GM23338 (cell line): ENCODE measurements around the gene ESR2. TPM values are rescaled to one million over a fixed set of nuclear protein-coding genes. Genes with fewer than 3 reads are reported as not detected.

ENCODE experiments used
- ATAC-seq: fragments of 200-7000 bp; cut with Tn5 transposase; 3 replicates; pipeline ENCODE4 v1.9.1; 2020
- DNase-seq: peaks from one replicate; pipeline ENCODE4 v3.0.0-alpha.2; 2015; ENCODE audit warnings: low spot score
- H2AFZ ChIP-seq: fragments of 200-600 bp; sonication (generic); 2 replicates; pipeline ENCODE4 v1.8.0; 2016; ENCODE audit warnings: antibody characterized with exemption, mild to moderate bottlenecking, moderate library complexity
- H3F3A ChIP-seq: fragments of 200-600 bp; sonication (generic); replicated peaks from 2 replicates; pipeline ENCODE4 v1.8.0; 2017; ENCODE audit warnings: antibody characterized with exemption, mixed run types, low read depth
- H3K27ac ChIP-seq: fragments of 200-600 bp; sonication (generic); 2 replicates; pipeline ENCODE4 v1.6.1; 2016; ENCODE audit warnings: low read depth
- H3K27me3 ChIP-seq: fragments of 200-600 bp; sonication (generic); 2 replicates; pipeline ENCODE4 v1.8.0; 2016; ENCODE audit warnings: mild to moderate bottlenecking, mixed run types, moderate library complexity; ENCODE audit not compliant: insufficient read depth
- H3K36me3 ChIP-seq: fragments of 200-600 bp; sonication (generic); 2 replicates; pipeline ENCODE4 v1.8.0; 2016; ENCODE audit warnings: mild to moderate bottlenecking; ENCODE audit not compliant: insufficient read depth
- H3K4me1 ChIP-seq: fragments of 200-600 bp; sonication (generic); 2 replicates; pipeline ENCODE4 v1.8.0; 2016; ENCODE audit warnings: mild to moderate bottlenecking, moderate library complexity; ENCODE audit not compliant: insufficient read depth
- H3K4me2 ChIP-seq: fragments of 200-600 bp; sonication (generic); 2 replicates; pipeline ENCODE4 v1.7.1; 2017; ENCODE audit warnings: mixed run types
- H3K4me3 ChIP-seq: fragments of 200-600 bp; sonication (generic); 2 replicates; pipeline ENCODE4 v1.6.1; 2016; ENCODE audit warnings: mixed run types
- H3K79me2 ChIP-seq: fragments of 200-600 bp; sonication (generic); replicated peaks from 2 replicates; pipeline ENCODE4 v1.8.0; 2017; ENCODE audit warnings: mild to moderate bottlenecking; ENCODE audit not compliant: insufficient read depth
- H3K9me2 ChIP-seq: fragments of 200-600 bp; sonication (generic); 2 replicates; pipeline ENCODE4 v1.8.0; 2017; ENCODE audit not compliant: insufficient read depth
- H4K20me1 ChIP-seq: fragments of 200-600 bp; sonication (generic); replicated peaks from 2 replicates; pipeline ENCODE4 v1.8.0; 2017; ENCODE audit warnings: mild to moderate bottlenecking; ENCODE audit not compliant: insufficient read depth
- H3K27ac Mint-ChIP-seq: 2 replicates; pipeline ENCODE4 v1.8.0; 2020; ENCODE audit warnings: inconsistent platforms, mild to moderate bottlenecking, moderate library complexity, mixed read lengths
- H3K27me3 Mint-ChIP-seq: 3 replicates; pipeline ENCODE4 v1.8.0; 2022; ENCODE audit warnings: low read depth, mild to moderate bottlenecking, moderate library complexity, mixed read lengths, inconsistent platforms; ENCODE audit not compliant: insufficient read depth, poor library complexity
- H3K36me3 Mint-ChIP-seq: 3 replicates; pipeline ENCODE4 v1.8.0; 2021; ENCODE audit warnings: low read depth, mild to moderate bottlenecking, inconsistent platforms, moderate library complexity, mixed read lengths
- H3K4me1 Mint-ChIP-seq: 3 replicates; pipeline ENCODE4 v1.8.0; 2020; ENCODE audit warnings: mild to moderate bottlenecking, inconsistent platforms, mixed read lengths
- H3K4me3 Mint-ChIP-seq: 3 replicates; pipeline ENCODE4 v1.8.0; 2021; ENCODE audit warnings: moderate library complexity, mild to moderate bottlenecking, inconsistent platforms, mixed read lengths
- H3K9me3 Mint-ChIP-seq: 3 replicates; pipeline ENCODE4 v1.8.0; 2020; ENCODE audit warnings: moderate library complexity, mild to moderate bottlenecking, inconsistent platforms, mixed read lengths
- CREB1 ChIP-seq: fragments of 250-450 bp; sonication (Bioruptor Pico); IDR thresholded peaks from 2 replicates; pipeline ENCODE4 v1.5.0; 2020; ENCODE audit warnings: low read depth, mild to moderate bottlenecking, moderate library complexity
- EZH2 ChIP-seq: fragments of 200-600 bp; sonication (generic); IDR thresholded peaks from one replicate; pipeline ENCODE4 v1.8.0; 2017; ENCODE audit warnings: antibody characterized with exemption, mild to moderate bottlenecking, low read depth; ENCODE audit not compliant: unreplicated experiment
- EZH2phosphoT487 ChIP-seq: fragments of 200-600 bp; sonication (generic); IDR thresholded peaks from one replicate; pipeline ENCODE4 v1.8.1; 2018; ENCODE audit warnings: antibody characterized with exemption; ENCODE audit not compliant: unreplicated experiment
- JUNB ChIP-seq: IDR thresholded peaks from one replicate; pipeline ENCODE4 v1.6.1; 2016; ENCODE audit warnings: antibody characterized with exemption; ENCODE audit not compliant: unreplicated experiment
- NANOG ChIP-seq: IDR thresholded peaks from 2 replicates; pipeline ENCODE4 v1.6.1; 2016; ENCODE audit warnings: antibody characterized with exemption, borderline replicate concordance
- POLR2AphosphoS5 ChIP-seq: IDR thresholded peaks from 2 replicates; pipeline ENCODE4 v1.6.1; 2016; ENCODE audit warnings: antibody characterized with exemption, low read depth
- STAT1 ChIP-seq: IDR thresholded peaks from one replicate; pipeline ENCODE4 v1.6.1; 2016; ENCODE audit warnings: antibody characterized with exemption; ENCODE audit not compliant: unreplicated experiment
- ZNF114 ChIP-seq: fragments of 250-450 bp; sonication (Bioruptor Pico); IDR thresholded peaks from 2 replicates; pipeline ENCODE4 v1.5.0; 2020; ENCODE audit warnings: mild to moderate bottlenecking, moderate library complexity
- ZNF331 ChIP-seq: fragments of 250-450 bp; sonication (Bioruptor Pico); IDR thresholded peaks from 2 replicates; pipeline ENCODE4 v1.5.0; 2020; ENCODE audit warnings: low read depth, mild to moderate bottlenecking, moderate library complexity
- polyA plus RNA-seq: library from polyadenylated mRNA; unstranded; fragments of >200 nt; fragmentation: Nextera tagmentation; extraction: Ambion mirVana; gene quantifications from 2 replicates; pipeline ENCODE4 v1.2.1, GENCODE V29; 2016
- total RNA-seq: library from RNA; depleted of rRNA; stranded (reverse); fragments of >200 nt; shearing (Covaris generic); gene quantifications from 2 replicates; pipeline ENCODE4 v1.2.3, GENCODE V29; 2014
- TF ChIP-seq, protein P1 (sequence below), 2 experiments: fragments of 200-600 bp in 1 of 2; sonication (generic) in 1 of 2; conservative IDR thresholded peaks; 2 replicates each; pipeline versions ENCODE4 v1.5.1 to v1.6.1; 2016 to 2017; ENCODE audit warnings: antibody characterized with exemption in 2 of 2, low read depth in 2 of 2, mild to moderate bottlenecking in 2 of 2, moderate library complexity in 1 of 2
- TF ChIP-seq, protein P2 (sequence below): IDR thresholded peaks from 2 replicates; pipeline ENCODE4 v1.6.1; 2016; ENCODE audit warnings: antibody characterized with exemption
- TF ChIP-seq, protein P3 (sequence below): fragments of 250-450 bp; sonication (Bioruptor Pico); IDR thresholded peaks from 2 replicates; pipeline ENCODE4 v1.5.0; 2020; ENCODE audit warnings: mild to moderate bottlenecking, moderate library complexity
- TF ChIP-seq, protein P4 (sequence below): IDR thresholded peaks from one replicate; pipeline ENCODE4 v1.6.1; 2018; ENCODE audit warnings: antibody characterized with exemption; ENCODE audit not compliant: unreplicated experiment

ESR2 gene
- total and polyA plus RNA-seq, 2 experiments from 2014 or later = 0.58 to 0.59 TPM

DNA sequence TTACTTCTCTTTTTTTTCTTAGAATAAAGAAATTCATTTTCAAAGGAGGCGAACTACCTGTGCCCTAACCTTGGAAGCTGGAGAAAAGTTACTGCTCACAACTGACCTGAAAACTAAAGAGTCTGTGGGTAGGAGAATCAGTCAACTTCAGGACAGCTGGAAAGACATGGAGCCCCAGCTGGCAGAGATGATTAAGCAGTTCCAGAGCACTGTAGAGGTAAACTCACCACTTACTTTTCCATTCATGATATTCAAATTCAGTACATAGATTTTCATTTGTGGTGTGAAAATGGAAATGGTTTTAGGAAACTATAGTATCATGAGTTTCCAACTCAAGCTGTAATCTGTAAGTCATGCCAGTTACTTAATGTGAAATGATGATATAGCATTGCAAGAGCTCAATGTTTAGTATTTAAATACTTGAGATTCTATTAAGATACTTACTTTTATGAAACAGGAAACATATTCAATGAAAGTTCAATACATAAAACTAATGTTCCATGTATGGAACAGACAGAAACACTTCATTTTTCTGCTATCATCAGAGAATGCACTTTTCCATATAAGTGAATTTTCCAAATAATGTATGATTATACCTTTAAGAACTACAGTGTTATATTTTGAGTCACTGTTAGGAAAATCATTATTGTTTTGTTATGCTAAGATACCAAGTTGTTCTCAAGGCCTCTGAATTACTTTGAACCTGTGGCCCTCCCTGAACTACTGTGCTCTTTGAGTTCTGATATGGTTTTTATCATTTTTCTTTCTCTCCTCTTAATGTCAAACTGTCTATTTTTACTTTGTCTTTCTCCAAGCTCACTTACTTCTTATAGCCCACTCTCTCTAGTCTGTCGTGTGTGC is 119.0 kb downstream of the ESR2 start:
- H3K79me2 ChIP-seq = no peaks in the 10 kb centered on the region
- no peak overlapping the region for H2AFZ ChIP-seq
- H3K27me3 ChIP-seq = no peaks in the 10 kb centered on the region
- Mint-ChIP-seq H3K36me3 (peaks cover 14% of the 10 kb centered on the region), H3K27ac (no peak overlapping the region), H3K4me3 (no peak overlapping the region), H3K27me3 (peaks cover 3% of the 10 kb centered on the region), H3K9me3 (no peaks in the 10 kb centered on the region), H3K4me1 (peaks cover 4% of the 10 kb centered on the region)
- no peaks in the 10 kb centered on the region; the same call in 1 of the 2 replicates for H3F3A ChIP-seq
- DNase-seq (no peak), ATAC-seq (no peak)
- peaks cover 4% of the 10 kb centered on the region; the same call in 1 of the 2 replicates for H4K20me1 ChIP-seq
- no peak overlapping the region for H3K27ac ChIP-seq
- H3K36me3 ChIP-seq = no peaks in the 10 kb centered on the region
- H3K4me2 ChIP-seq = no peak overlapping the region
- H3K4me1 ChIP-seq = peaks cover 6% of the 10 kb centered on the region; the same call in 1 of the 2 replicates
- no peak overlapping the region for H3K4me3 ChIP-seq
- TF ChIP-seq, protein P1, sequence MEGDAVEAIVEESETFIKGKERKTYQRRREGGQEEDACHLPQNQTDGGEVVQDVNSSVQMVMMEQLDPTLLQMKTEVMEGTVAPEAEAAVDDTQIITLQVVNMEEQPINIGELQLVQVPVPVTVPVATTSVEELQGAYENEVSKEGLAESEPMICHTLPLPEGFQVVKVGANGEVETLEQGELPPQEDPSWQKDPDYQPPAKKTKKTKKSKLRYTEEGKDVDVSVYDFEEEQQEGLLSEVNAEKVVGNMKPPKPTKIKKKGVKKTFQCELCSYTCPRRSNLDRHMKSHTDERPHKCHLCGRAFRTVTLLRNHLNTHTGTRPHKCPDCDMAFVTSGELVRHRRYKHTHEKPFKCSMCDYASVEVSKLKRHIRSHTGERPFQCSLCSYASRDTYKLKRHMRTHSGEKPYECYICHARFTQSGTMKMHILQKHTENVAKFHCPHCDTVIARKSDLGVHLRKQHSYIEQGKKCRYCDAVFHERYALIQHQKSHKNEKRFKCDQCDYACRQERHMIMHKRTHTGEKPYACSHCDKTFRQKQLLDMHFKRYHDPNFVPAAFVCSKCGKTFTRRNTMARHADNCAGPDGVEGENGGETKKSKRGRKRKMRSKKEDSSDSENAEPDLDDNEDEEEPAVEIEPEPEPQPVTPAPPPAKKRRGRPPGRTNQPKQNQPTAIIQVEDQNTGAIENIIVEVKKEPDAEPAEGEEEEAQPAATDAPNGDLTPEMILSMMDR (conservative IDR thresholded peaks at IDR 0.05; ENCODE audit: low read depth in 2 of 2) = no peak
- TF ChIP-seq STAT1 (no peak), ZNF114 (CRISPR knock-in tag) (no peak), CREB1 (CRISPR knock-in tag) (no peak), NANOG (no peak), EZH2 (no peak), POLR2AphosphoS5 (no peak), EZH2phosphoT487 (no peak), ZNF331 (CRISPR knock-in tag) (no peak), JUNB (no peak)
- TF ChIP-seq, protein P2, sequence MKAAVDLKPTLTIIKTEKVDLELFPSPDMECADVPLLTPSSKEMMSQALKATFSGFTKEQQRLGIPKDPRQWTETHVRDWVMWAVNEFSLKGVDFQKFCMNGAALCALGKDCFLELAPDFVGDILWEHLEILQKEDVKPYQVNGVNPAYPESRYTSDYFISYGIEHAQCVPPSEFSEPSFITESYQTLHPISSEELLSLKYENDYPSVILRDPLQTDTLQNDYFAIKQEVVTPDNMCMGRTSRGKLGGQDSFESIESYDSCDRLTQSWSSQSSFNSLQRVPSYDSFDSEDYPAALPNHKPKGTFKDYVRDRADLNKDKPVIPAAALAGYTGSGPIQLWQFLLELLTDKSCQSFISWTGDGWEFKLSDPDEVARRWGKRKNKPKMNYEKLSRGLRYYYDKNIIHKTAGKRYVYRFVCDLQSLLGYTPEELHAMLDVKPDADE = no peak
- TF ChIP-seq, protein P3, sequence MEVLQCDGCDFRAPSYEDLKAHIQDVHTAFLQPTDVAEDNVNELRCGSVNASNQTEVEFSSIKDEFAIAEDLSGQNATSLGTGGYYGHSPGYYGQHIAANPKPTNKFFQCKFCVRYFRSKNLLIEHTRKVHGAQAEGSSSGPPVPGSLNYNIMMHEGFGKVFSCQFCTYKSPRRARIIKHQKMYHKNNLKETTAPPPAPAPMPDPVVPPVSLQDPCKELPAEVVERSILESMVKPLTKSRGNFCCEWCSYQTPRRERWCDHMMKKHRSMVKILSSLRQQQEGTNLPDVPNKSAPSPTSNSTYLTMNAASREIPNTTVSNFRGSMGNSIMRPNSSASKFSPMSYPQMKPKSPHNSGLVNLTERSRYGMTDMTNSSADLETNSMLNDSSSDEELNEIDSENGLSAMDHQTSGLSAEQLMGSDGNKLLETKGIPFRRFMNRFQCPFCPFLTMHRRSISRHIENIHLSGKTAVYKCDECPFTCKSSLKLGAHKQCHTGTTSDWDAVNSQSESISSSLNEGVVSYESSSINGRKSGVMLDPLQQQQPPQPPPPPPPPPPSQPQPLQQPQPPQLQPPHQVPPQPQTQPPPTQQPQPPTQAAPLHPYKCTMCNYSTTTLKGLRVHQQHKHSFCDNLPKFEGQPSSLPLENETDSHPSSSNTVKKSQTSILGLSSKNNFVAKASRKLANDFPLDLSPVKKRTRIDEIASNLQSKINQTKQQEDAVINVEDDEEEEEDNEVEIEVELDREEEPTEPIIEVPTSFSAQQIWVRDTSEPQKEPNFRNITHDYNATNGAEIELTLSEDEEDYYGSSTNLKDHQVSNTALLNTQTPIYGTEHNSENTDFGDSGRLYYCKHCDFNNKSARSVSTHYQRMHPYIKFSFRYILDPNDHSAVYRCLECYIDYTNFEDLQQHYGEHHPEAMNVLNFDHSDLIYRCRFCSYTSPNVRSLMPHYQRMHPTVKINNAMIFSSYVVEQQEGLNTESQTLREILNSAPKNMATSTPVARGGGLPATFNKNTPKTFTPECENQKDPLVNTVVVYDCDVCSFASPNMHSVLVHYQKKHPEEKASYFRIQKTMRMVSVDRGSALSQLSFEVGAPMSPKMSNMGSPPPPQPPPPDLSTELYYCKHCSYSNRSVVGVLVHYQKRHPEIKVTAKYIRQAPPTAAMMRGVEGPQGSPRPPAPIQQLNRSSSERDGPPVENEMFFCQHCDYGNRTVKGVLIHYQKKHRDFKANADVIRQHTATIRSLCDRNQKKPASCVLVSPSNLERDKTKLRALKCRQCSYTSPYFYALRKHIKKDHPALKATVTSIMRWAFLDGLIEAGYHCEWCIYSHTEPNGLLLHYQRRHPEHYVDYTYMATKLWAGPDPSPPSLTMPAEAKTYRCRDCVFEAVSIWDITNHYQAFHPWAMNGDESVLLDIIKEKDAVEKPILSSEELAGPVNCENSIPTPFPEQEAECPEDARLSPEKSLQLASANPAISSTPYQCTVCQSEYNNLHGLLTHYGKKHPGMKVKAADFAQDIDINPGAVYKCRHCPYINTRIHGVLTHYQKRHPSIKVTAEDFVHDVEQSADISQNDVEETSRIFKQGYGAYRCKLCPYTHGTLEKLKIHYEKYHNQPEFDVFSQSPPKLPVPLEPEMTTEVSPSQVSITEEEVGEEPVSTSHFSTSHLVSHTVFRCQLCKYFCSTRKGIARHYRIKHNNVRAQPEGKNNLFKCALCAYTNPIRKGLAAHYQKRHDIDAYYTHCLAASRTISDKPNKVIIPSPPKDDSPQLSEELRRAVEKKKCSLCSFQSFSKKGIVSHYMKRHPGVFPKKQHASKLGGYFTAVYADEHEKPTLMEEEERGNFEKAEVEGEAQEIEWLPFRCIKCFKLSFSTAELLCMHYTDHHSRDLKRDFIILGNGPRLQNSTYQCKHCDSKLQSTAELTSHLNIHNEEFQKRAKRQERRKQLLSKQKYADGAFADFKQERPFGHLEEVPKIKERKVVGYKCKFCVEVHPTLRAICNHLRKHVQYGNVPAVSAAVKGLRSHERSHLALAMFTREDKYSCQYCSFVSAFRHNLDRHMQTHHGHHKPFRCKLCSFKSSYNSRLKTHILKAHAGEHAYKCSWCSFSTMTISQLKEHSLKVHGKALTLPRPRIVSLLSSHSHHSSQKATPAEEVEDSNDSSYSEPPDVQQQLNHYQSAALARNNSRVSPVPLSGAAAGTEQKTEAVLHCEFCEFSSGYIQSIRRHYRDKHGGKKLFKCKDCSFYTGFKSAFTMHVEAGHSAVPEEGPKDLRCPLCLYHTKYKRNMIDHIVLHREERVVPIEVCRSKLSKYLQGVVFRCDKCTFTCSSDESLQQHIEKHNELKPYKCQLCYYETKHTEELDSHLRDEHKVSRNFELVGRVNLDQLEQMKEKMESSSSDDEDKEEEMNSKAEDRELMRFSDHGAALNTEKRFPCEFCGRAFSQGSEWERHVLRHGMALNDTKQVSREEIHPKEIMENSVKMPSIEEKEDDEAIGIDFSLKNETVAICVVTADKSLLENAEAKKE (CRISPR knock-in tag) = no peak
- TF ChIP-seq, protein P4, sequence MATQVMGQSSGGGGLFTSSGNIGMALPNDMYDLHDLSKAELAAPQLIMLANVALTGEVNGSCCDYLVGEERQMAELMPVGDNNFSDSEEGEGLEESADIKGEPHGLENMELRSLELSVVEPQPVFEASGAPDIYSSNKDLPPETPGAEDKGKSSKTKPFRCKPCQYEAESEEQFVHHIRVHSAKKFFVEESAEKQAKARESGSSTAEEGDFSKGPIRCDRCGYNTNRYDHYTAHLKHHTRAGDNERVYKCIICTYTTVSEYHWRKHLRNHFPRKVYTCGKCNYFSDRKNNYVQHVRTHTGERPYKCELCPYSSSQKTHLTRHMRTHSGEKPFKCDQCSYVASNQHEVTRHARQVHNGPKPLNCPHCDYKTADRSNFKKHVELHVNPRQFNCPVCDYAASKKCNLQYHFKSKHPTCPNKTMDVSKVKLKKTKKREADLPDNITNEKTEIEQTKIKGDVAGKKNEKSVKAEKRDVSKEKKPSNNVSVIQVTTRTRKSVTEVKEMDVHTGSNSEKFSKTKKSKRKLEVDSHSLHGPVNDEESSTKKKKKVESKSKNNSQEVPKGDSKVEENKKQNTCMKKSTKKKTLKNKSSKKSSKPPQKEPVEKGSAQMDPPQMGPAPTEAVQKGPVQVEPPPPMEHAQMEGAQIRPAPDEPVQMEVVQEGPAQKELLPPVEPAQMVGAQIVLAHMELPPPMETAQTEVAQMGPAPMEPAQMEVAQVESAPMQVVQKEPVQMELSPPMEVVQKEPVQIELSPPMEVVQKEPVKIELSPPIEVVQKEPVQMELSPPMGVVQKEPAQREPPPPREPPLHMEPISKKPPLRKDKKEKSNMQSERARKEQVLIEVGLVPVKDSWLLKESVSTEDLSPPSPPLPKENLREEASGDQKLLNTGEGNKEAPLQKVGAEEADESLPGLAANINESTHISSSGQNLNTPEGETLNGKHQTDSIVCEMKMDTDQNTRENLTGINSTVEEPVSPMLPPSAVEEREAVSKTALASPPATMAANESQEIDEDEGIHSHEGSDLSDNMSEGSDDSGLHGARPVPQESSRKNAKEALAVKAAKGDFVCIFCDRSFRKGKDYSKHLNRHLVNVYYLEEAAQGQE = no peak
- H3K9me2 ChIP-seq = no peaks in the 10 kb centered on the region
